ENCODE data around the gene CEL. TPM values are rescaled to one million over a fixed set of nuclear protein-coding genes. Genes with fewer than 3 reads are reported as not detected.

Gene CEL
- total RNA-seq, 2 experiments from 2014 or later = 2.8 to 3.5 TPM

DNA sequence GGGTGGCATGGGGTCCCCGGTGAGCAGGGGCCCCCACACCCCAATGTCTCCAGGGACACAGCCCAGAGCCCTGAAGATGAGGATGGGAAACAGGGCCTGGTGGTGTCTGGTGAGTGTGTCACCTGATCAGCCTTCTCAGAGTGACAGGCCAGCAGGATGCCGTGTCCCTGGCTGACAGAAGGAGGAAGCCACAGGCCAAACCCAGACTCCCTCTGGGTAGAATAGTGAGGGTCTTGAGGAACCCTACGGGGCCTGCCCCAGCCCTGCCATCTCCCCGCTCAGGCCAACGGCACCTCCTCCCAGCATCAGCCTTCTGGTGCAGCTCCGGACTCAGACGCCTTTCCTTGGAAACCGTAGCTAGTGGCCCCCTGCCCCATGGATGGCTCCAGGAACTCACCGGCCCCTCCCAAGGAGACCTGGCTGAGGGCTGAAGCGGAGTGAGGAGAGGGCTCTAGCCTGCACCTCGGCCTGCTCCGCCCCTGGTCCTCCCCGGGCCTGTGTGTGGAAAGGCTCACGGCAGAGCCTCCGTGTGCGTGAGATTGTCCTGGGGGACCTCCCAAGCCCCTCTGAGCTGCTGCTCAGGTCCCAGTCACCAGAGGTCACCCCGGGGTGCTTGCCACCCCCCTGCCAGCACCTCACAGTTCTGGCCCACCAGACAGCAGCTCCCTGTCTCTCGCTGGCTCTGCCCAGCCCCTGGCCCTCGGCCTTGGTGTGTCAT is 53.3 kb downstream of the CEL start:
- H3K4me1 Mint-ChIP-seq = peaks cover 59% of the 10 kb centered on the region
- CTCF ChIA-PET = interaction anchor here (1.0 to 5.2 kb wide), 8 partner anchors 9 to 134 kb away, joined by 3 to 45 read pairs (median 8); no protein-coding TSS in a partner anchor
- H3K27ac Mint-ChIP-seq = peak overlapping the region; percentile 60
- no peak overlapping the region for H3K4me3 Mint-ChIP-seq
- POLR2A ChIA-PET = no interaction called here
- H3K27me3 Mint-ChIP-seq = no peaks in the 10 kb centered on the region
- DNase-seq = no peak
- H3K9me3 Mint-ChIP-seq = no peaks in the 10 kb centered on the region
- peaks cover 7% of the 10 kb centered on the region for H3K36me3 Mint-ChIP-seq (ENCODE audit: low read depth)

DNA sequence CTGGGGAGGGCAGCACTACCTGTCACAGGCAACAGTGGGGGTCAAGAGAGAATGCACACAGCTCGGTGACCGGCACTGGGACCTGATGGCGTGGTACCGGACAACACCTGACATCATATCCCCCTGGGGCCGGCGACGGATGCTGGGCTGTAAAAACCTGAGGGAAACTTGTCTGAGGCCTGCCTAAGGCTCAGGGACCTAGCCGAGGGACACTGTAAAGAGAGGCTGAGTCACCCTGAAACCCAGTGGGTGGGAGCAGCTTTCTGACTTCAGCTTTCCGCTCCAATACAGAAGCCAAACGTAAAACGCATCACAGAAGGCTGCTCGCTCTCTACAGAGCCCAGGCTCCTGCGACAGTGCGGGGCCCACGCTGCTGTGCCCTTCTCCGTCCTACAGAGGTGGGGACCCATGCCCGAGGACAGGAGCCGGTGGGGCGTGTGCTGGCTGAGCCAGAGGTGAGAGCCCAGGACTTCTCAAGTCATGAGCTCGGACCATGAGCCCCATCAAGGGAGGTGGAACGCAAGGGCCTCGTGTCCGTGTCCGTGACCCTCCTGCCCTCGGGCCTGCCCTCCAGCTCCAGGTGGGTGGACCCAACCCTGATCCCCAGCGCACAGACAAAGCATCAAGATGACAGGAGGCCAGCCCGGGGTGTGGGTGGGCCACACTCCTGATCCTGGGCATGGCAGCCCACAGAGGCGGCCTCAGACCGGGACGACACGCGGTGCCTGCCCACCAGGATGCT is 54.0 kb downstream of the CEL start:
- Mint-ChIP-seq H3K36me3 (ENCODE audit: low read depth) (peaks cover 3% of the 10 kb centered on the region), H3K27ac (peak overlapping the region; percentile 69), H3K4me3 (no peak overlapping the region), H3K9me3 (no peaks in the 10 kb centered on the region), H3K27me3 (no peaks in the 10 kb centered on the region), H3K4me1 (peaks cover 63% of the 10 kb centered on the region)
- POLR2A ChIA-PET = no interaction called here
- peak; percentile 53 for DNase-seq
- CTCF ChIA-PET = interaction anchor here (1.0 to 5.2 kb wide), 7 partner anchors 10 to 135 kb away, joined by 3 to 45 read pairs (median 9); no protein-coding TSS in a partner anchor

DNA sequence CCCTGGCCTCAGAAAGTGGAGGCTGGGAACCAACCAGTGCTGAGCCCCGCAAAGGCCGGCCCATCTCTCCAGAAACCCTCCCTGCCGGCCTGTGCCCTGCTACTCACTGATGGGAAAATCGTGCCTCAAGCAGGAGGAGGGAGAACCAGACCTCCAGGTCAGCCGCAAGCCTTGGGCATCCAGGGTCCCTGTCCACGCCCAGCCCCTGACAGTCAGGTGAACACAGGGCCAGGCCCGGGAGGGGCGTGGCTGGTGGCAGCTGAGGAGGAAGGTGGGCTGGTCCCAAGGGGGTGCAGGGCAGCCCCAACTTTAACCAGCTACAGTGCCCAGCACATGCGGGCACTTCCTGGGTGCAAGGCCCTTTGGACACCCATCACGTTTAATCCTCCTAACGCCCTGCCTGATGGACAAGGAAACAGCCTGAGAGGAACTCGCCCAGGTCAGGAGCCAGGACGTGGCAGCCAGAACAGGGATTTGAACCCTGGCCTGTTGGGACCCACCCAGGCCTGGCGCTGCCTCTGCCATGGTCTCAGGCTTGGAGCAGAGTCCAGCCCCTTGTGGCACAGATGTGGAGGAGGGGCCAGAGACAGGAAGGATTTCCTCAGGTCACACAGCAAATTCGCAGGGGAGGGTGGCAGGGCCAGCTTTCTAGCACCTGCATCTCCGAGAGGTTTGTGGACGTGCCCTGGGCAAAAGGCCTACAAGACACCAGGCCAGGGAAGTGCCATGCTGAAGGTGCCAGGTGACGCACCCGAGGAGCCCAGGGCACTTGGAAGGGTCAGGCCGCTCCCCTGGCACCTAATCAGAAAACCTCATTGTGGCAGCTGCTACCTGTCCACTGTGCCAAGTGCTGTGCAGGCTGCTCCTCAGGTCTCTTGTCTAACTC is 54.8 kb downstream of the CEL start:
- Mint-ChIP-seq H3K27ac (no peak overlapping the region), H3K4me3 (no peak overlapping the region), H3K9me3 (no peaks in the 10 kb centered on the region), H3K36me3 (ENCODE audit: low read depth) (peaks cover 3% of the 10 kb centered on the region), H3K4me1 (peaks cover 67% of the 10 kb centered on the region), H3K27me3 (no peaks in the 10 kb centered on the region)
- CTCF ChIA-PET = interaction anchor here (0.6 to 5.2 kb wide), 10 partner anchors 9 to 172 kb away, joined by 3 to 45 read pairs (median 7); partner anchors contain the start of gene TSC1
- no peak for DNase-seq
- POLR2A ChIA-PET = no interaction called here

DNA sequence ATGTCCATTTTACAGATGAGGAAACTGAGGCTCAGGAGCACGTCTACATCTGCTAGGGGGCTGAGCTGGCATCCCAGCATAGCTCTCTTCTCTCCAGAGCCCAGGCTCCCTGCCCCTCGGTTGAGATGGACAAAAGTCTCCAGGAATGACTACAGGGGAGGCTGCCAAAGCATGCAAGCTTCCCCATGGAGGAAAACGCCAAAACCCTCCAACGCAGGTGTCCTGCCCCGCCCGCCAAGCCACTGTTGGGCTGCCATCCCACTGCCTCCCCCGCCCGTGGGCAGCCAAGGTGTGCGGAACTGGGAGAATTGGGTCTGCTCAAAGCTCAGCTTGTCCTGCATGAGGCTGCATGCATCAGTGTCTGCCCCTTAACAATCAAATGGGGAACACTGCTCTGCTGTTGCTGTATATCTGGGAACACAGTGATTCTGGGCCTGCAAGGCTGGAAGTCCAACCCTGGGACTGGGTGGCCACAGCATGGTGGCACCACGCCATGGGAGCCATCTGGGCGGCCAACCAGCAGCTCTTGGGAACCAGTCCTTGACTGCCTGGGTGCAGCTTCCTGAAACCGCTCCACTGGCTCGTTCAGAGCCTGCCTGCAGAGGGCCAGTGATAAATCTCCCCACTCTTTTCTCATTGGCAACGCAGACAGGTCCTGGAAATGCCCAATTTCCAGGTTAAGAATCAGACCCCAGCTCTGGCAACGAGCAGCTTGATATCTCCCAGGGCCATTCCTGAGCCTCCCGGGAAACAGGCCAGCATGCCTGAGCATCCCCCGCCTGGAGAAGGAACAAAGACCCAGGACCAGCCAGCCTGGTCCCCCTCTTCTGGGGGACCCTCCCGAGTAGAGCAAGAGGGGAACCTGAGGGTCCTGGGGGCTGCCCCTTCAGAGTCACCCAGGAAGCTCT is 55.7 kb downstream of the CEL start:
- Mint-ChIP-seq H3K4me3 (no peak overlapping the region), H3K27me3 (no peaks in the 10 kb centered on the region), H3K36me3 (ENCODE audit: low read depth) (no peaks in the 10 kb centered on the region), H3K27ac (no peak overlapping the region), H3K9me3 (no peaks in the 10 kb centered on the region), H3K4me1 (peaks cover 73% of the 10 kb centered on the region)
- no peak for DNase-seq
- POLR2A ChIA-PET = no interaction called here
- CTCF ChIA-PET = interaction anchor here (0.6 to 5.2 kb wide), 8 partner anchors 10 to 173 kb away, joined by 3 to 45 read pairs (median 12); partner anchors contain the start of gene TSC1

DNA sequence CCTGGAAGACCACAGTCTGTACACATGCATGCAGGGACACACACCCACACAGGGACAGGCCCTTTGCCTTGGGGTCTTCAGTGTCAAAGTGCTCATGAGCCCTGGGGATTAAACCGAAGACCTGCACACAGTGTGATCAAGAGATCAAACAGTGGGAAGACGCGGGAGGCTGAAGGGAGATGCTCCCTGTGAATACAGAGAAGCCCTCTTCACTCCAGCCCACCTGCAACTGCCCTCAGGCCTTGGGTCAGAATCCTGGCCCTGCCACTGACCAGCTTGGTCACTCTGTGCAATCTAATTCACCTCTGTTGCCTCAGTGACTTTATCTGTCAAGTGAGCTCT is 56.4 kb downstream of the CEL start:
- DNase-seq = no peak
- H3K4me1 Mint-ChIP-seq = peaks cover 74% of the 10 kb centered on the region
- H3K27ac Mint-ChIP-seq = no peak overlapping the region
- no peaks in the 10 kb centered on the region for H3K27me3 Mint-ChIP-seq
- no peaks in the 10 kb centered on the region for H3K36me3 Mint-ChIP-seq (ENCODE audit: low read depth)
- no peak overlapping the region for H3K4me3 Mint-ChIP-seq
- H3K9me3 Mint-ChIP-seq = no peaks in the 10 kb centered on the region
- CTCF ChIA-PET = interaction anchor here (1.0 to 5.2 kb wide), 7 partner anchors 8 to 30 kb away, joined by 3 to 45 read pairs (median 9); no protein-coding TSS in a partner anchor
- POLR2A ChIA-PET = no interaction called here

DNA sequence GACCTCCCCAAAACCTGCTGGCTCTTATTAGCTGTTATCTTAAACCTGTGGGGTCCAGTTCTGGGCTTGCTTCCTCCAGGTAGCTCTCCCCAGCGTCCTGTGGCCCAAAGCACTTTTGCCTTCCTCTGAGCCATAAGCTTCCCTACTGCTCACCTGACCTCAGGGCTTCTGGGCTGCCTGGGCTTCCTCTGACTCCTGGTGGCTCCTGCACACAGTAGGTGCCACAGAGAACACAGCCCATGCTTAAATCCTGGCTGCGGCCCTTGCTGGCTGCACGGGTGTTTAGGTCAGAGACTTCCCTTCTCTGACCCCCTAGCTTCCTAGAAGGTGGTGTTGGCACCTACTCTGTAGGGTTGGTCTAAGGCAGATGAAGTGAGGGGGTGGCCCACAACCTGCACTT is 56.8 kb downstream of the CEL start:
- ChIA-PET POLR2A (no interaction called here), CTCF (interaction anchor here (1.0 to 5.2 kb wide), 8 partner anchors 8 to 97 kb away, joined by 3 to 45 read pairs (median 8); no protein-coding TSS in a partner anchor)
- Mint-ChIP-seq H3K27me3 (no peaks in the 10 kb centered on the region), H3K9me3 (no peaks in the 10 kb centered on the region), H3K27ac (no peak overlapping the region), H3K36me3 (ENCODE audit: low read depth) (no peaks in the 10 kb centered on the region), H3K4me3 (no peak overlapping the region), H3K4me1 (peaks cover 72% of the 10 kb centered on the region)
- DNase-seq = no peak

DNA sequence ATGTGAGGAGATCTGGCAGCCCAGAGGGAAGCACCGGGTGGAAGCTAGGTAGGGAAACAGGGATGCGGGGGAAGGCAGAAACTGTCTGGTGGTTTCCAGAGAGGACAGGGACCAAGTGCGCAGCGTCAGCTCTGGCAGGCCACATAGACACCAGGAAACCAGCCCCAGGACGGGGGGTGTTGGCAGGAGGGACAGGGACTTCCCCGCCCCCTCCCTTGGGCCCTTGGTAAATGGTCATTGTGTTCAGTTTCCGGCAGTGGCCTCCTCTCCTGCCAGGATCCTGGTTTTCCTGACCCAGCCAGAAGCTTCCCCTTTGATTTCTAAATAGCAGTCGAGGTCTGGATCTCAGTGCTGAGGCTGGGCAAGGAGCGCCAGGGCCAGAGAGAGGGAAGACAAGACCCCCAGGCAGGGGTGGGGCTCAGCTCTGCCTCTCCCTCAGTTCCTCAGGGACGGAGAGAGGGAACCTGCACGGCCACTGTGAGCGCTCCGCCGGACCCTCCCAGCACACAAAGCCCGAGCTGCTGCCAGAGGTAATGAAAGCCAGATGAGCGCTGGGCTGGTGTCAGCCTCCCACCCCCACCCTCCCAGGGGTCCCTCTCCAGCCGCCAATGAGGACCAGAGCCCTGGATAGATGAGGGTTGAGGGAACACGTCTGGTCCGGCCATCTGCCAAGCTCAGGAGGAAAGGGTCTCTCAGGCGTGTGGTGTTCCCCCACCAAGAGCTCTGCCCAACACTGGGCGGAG is 57.5 kb downstream of the CEL start:
- Mint-ChIP-seq H3K27ac (no peak overlapping the region), H3K36me3 (ENCODE audit: low read depth) (no peaks in the 10 kb centered on the region), H3K27me3 (no peaks in the 10 kb centered on the region), H3K9me3 (no peaks in the 10 kb centered on the region), H3K4me1 (peaks cover 72% of the 10 kb centered on the region), H3K4me3 (peak overlapping the region; percentile 70)
- CTCF ChIA-PET = interaction anchor here (0.8 to 5.2 kb wide), 7 partner anchors 9 to 97 kb away, joined by 3 to 45 read pairs (median 6); no protein-coding TSS in a partner anchor
- POLR2A ChIA-PET = no interaction called here
- DNase-seq = no peak

DNA sequence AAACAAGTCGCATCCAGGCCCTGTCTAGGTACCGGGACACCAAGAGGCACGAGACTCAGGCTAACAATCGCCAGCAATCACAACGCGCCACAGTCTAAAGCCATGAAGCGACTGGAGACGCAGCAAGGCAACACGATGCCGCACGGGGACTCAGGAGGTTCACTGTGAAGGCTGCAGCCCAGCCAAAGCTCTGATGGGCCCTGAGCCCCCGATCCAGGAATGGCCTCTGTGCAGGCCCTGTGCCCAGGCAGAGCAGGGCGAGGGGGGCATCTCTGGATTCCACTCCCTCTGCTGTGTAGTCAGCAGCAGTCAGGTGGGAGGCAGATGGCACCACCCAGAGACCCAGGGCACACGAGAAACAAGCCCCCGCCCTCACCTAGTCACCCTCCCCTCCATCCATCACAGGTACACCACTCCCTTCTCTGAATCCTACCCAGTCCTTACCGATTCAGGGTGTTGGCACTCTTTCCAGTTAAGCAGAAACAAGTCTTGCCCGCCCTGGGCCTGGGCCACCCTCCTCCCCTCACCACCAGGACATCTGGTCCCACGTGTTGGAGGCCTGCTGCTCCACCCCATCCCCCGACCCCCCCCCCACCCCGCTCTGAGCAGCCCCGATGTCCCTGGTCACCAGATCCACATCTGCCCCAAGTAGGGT is 58.2 kb downstream of the CEL start:
- H3K4me3 Mint-ChIP-seq = peak overlapping the region; percentile 70
- ChIA-PET POLR2A (no interaction called here), CTCF (interaction anchor here (0.8 to 5.2 kb wide), 5 partner anchors 13 to 98 kb away, joined by 3 to 45 read pairs (median 14); no protein-coding TSS in a partner anchor)
- no peaks in the 10 kb centered on the region for H3K36me3 Mint-ChIP-seq (ENCODE audit: low read depth)
- H3K27me3 Mint-ChIP-seq = no peaks in the 10 kb centered on the region
- H3K9me3 Mint-ChIP-seq = no peaks in the 10 kb centered on the region
- DNase-seq = no peak
- H3K4me1 Mint-ChIP-seq = peaks cover 72% of the 10 kb centered on the region
- H3K27ac Mint-ChIP-seq = peak overlapping the region; percentile 37

DNA sequence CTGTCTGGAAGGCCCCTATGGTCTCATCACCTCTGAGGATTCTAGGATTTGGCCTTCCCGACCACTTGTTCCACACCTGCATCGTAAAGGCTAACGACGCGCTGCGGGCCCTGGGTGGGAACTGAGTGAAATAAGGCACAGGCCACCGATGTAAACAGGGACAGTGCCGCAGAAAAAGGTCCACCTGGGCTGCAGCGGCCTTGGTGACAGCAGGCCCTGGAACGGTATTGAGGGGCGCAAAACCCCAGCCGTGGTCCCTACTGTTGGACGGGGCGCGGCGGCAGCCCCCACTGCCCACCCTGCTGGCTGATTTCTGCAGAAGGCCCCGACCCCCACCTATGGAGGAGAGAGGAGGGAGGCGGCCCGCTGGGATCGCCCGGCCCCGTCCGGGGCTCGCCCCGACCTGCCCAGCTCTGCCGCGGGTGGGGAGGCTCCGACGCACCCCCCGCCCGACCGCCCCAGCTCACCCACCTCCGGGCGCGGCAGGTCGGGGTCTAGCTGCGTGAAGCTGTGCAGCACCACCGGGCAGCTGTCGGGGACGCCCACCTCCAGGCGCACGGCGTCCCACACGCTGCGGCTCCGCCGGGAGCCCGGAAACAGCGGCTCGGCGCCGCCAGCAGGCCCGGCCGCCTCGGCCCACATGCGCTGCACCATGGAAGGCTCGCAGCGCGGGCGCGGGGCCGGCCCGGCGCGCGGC is 58.9 kb downstream of the CEL start:
- H3K9me3 Mint-ChIP-seq = no peaks in the 10 kb centered on the region
- H3K27ac Mint-ChIP-seq = peak overlapping the region; percentile 55
- H3K36me3 Mint-ChIP-seq (ENCODE audit: low read depth) = no peaks in the 10 kb centered on the region
- H3K4me3 Mint-ChIP-seq = peak overlapping the region; percentile 70
- no peaks in the 10 kb centered on the region for H3K27me3 Mint-ChIP-seq
- DNase-seq = no peak
- H3K4me1 Mint-ChIP-seq = peaks cover 69% of the 10 kb centered on the region
- ChIA-PET POLR2A (no interaction called here), CTCF (interaction anchor here (0.5 to 5.2 kb wide), 3 partner anchors 23 to 1000 kb away, joined by 3 to 45 read pairs (median 4); no protein-coding TSS in a partner anchor)

Measured in activated CD4-positive, alpha-beta T cell treated with anti-CD3 and anti-CD28 coated beads, Interleukin-2, amount 10 ng/mL, durations not matched to agents 7 days and 5 days (primary cell).